HG03045 (cell line): ENCODE data around the gene TC2N.
"Not testable (repeated sequence)": the region's sequence is repeated elsewhere in the genome, so short reads cannot be mapped to it uniquely, and the experiment has no call there.

Experiments
- ATAC-seq: cut with Tn5 transposase; IDR thresholded peaks from one replicate; pipeline ENCODE4 v1.9.1; 2021; ENCODE audit warnings: mild to moderate bottlenecking, moderate library complexity; ENCODE audit not compliant: unreplicated experiment

The TC2N gene

DNA sequence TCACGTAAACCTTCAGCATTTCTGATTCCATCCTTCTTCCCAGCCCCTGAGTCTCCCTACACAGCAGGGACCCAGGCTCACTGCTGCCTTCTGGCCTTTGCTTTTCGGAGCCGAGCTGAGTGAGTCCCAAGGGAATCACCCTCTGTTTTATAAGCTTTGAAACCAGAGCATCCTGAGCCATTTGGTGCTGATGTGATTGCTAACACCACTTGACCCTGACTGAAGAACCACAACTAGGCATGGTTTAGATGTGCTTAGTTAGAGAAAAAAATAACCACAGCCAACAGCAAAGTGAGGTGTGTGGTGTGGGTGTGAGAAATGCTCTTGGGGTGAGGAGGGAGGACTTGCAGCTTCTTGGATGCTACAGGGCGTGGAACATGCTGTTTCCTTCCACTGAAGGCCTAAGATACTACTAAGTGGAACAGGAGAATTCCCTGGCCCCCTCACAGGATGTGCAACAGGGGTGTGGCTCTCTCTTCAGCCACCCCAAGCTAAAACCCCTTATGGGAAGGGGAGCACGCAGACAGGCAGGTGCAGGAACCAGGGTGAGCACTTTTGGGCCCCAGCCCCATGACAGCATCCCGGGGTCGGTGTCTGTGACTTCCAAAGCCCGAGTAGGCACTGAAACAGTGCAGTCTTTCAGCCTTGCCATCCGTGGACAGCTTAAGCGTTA, at the start of gene TC2N:
TSS of gene TC2N (minus strand) at position 221 of the 673 bp plus-strand sequence. CDS start 53,767 bp downstream, outside the sequence.
- ATAC-seq = no peak

DNA sequence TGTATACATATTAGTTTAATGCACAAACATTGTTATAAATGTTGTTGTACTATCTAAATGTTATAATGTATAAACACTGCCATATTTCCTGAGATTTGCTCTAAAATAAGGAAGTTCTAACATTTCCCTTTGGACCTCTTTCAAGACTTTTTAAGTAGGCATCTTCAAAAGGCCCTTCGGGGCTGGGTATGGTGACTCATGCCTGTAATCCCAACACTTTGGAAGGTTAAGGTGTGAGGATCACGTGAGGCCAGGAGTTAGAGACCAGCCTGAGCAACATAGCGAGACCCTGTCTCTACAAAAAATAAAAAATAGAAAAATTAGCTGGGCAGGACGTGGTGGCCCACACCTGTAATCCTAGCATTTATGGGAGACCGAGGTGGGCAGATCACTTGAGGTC, 44.7 kb upstream of the TC2N start:
- no peak for ATAC-seq

DNA sequence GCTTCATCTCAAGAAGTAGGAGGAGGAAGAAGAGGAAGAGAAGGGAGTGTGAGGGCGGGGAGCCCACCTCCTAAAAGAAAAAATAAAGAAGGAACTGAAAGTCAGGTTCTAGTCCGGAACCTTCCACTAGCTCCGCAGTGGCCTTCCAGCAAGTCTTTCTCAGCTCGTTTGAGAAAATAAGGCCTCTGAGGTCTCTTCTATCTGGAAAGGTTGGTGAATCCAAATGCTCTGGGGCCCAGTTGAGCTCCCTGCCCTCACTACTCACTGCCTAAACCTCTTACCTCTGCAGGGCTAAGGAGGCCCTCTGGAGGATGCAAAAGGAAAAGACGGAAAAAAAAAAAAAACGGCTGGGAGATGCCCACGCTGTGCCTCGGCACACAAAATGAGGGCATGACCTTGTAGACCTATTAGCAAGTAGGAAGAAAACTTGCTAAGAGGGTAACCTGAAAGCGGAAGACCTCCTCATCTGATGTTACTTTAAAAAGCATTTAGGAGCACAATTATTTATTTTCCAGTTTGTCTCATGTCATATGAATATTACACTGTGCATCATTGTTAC, 44.2 kb upstream of the TC2N start:
- ATAC-seq = no peak

DNA sequence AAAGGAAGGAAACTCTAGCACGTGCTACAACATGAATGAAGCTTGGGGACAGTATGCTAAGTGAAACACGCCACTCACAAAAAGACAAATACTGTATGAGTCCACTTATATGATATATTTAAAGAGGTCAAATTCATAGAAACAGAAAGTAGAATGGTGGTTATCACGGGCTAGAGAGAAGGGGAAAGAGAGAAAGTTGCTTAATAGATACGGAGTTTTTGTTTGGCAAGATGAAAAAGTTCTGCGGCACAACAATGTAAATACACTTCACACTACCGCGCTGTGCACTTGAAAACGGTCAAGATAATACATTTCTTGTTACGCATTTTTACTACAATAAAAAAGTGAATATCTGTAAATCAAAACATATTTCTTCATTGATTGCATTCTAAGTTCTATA, 42.9 kb upstream of the TC2N start:
- ATAC-seq = no peak

DNA sequence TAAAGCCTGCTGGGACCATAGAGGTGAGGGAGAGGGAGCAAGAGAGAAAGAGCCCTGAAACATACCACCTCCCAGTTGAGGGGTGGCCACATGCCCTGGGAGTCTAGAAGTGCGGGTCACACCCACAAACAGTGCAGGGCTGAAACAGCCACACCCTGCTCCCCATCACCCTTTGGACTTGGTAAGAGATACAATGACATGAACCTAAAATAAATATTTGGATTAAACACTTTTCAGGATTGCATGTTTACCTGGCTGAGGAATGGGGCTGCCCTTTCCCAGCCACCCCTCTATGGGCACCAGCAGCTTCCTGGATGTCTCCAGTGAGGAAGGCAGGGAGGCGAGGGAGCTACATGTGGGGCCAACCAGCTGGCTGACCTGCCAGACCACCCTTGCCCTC, 39.0 kb upstream of the TC2N start:
- ATAC-seq = no peak

DNA sequence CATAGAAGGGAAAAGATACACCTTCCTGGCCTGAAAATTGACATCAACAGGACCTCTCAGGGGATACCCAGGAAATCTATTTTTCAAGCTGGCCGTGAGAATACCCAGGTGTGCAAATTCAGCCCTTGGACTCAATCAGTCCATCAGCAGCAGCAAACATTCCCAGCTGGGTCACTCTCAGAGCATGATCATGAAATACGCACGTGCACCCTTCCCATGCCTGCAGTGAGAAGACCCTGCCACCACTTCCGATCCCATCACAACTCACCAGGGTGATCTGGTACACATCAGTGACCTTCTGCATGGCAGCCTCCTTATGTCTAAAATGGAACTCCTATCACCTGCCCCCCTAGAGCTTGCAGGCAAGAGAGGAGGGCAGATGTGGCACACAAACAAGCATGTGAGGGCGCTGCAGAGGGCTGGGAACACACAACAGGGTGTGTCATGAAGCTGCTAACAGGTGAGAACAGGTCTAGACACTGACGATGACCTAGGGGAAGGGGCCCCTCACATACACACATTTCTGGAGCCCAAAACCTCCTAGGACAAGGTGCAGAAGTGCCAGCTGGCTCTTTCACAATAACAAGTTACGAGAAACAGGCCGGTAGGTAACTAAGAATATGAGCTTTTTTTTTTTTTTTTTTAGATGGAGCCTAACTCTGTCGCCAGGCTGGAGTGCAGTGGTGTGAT, 37.8 kb upstream of the TC2N start:
- no peak for ATAC-seq

DNA sequence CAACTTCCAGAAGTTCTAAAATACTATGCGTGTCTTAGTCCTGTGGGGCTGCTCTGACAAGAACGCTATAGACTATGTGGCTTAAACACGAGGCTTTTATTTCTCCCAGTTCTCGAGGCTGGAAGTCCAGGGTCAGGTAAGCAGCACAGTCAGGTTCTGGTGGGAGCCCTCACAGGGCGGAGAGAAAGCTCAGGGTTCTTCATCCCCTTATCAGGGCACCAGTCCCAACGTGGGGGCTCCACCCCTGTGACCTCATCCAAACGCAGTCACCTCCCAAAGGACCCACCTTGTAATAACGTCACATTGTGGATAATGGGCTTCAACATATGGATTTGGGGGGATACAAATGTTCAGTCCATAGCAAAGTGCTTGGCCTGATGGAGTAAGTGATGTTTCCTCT, 37.1 kb upstream of the TC2N start:
- no peak for ATAC-seq

DNA sequence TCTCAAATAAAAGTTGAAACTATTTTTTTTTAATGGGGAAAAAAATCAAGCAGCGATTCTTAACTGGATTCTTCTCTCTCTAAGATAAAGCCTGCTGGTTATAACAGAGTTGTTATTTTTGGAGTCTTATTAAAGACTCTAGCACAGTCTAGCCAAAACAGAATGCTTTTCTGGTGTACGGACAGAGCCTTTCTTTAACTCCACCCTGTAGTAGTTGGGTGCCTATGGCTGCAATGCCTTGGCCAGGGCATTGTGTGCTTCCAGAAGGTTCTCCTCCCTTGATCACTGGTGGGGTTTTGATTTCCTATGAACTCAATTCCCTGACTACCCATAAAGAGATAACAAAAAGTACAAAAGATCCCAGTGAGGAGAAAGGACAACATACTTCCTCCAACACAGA, 35.7 kb upstream of the TC2N start:
- ATAC-seq = no peak

DNA sequence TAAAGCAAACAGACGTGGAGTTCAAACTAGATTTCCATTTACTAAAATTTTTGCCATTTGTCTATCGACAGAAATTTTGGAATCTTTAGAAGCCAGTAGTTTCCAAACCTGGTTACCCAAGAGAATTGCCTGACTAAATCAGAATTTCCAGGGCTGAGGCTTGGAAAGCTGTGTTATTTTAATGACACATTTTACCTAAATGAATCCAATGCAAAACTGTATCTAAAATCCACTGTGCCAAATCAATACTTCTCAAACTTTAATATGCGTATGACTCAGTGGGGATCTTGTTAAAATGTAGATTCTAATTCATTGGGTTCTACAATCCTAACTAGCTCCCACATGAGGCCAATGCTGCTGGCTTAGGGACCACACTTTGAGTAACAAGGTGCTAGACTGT, 35.0 kb upstream of the TC2N start:
- ATAC-seq = no peak

DNA sequence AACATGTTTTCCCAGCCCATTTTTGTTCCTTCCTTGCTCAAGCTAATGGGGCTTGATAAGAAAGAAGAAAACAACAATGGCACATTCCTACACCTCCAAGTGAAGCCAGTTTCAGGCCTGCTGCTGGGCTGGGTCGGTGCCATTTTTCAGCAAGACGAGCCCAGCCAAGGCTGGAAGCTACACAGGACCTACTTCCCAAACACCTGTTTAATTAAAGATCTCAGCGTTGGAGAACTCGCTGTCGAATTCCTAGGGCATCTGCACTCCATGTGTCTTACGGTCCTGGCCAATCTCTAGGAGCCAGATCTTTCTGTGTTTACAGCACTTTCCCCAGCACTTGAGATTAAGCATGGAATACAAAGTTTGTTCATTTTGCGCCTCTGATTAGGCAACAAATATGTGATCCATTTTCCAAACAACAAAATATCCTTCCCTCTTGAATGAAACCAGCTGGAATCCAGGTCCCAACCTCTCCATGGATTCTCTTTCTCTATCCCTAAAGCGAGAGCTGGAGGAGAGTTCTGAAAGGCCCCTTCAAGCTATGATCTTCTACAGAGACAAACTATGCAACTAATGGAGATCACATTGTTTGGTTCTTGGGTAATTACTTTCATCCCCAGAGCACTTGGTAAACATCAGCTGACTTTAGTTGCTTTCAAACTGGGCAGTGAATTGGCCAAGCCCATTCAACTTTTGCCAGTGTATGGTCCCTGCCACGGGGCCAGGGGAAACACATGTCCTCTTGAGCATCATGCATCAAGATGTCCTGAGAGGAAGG, 34.3 kb upstream of the TC2N start:
- no peak for ATAC-seq

DNA sequence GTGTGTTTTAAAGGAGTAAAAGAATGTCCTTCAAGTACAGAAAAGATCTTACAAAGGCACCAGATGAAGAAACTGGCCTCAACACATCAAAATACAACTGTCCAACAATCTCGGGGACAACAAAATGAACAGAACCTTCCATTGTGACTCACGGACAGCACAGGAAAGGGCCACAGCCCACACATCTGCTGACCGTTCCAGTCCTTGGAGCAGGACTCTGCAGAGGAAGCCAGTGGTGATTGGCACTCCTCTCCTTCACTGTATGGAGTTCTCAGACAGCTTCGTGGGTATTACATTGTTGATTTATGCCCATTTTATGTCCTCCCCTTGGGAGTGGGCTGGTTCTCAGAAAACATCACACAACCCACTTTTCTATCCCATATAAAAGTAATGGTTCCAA, 32.5 kb upstream of the TC2N start:
- no peak for ATAC-seq

DNA sequence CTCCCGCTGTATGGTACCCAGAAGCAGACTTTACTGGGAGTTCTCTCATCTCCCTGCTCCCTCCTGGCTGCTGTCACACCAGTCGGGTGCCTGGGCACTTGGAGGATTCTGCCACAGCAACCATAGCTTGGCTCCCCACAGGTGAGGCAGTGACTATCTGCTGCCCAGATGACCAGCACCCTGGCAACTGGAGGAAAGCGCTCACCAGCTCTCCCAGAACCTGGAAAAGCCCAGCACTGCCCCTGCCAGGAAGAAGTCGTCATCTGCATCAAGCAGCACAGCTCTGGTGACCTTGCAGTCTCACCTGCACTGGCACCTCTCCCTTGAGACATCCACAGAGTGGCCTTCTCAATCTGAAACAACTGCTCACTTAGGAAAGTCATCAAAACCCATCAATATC, 31.9 kb upstream of the TC2N start:
- ATAC-seq = no peak

DNA sequence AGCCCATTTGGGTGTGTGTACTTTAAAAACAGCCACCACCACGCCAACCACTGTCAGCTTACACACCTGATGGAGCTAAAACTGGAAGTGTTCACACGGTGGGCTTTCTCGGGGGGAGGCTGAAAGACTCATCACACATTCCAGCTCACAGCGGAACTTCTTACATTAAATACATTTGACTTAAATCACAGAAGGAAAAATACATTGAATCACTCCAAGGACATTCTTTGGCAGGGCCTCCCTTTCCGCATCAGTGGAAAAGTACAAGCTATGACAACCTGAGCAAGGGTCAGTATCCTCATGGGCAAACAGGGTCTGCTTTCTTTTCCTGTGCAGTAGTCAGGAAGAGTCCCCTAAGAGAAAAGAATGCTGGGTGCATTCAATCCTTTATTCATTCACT, 31.0 kb upstream of the TC2N start:
- ATAC-seq = no peak

DNA sequence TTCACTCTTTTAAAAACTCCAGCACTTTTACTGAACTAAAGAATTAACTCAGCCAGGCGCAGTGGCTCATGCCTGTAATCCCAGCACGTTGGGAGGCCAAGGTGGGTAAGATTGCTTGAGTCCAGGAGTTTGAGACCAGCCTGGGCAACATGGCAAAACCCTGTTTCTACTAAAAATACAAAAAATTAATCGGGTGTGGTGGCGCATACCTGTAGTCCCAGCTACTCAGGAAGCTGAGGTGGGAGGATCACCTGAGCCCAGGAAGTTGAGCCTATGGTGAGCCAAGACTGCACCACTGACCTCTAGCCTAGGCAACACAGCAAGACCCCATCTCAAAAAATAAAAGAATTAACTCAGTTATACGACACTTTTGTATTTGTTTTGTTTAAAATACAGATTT, 30.4 kb upstream of the TC2N start:
- ATAC-seq = not testable (repeated sequence)

DNA sequence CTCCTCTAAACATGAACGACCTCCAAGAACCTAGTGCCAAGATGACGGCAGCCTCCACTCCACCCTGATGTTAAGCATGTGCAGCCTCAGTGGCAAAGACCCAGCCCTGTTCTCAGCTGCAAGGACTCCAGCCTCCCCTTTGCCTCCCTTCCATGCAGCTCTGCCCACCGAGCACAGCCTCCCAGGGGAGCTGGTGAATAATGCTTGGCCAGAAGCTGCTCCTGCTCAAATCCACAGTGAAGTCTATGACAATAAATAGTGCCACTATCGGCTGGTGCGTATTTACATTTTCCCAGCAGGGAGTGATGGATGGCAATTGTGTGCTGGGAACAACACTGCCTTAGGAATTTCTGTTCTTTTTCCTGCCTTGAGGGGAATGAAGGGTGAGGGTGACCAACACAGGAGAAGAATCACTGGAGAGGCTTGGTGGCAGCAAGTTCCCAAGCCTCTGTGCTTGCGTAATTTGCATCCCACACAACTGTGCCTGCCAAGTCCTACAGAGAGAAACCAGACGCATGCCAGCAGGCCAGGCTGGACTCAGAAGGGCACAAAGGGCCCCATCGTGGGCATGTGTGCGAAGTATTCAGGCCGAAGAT, 29.9 kb upstream of the TC2N start:
- ATAC-seq = no peak

DNA sequence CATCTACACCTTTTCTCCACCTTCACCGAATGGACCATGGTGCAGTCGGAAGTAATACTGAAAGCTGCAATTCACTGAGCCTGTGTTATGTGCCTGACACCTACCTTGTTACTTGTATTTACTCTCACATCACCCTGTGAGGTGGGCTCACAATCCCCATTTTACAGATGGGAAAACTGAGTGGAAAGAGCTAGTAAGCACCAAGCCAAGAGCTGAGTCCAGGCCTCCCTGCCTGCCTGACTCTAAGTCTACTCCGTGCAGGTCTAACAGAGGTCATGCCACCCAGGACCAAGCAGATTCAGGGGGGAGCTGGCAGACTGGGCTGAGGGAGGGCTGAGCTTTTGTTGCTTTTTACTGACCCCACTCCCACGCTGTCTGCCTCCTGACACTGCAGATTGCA, 29.1 kb upstream of the TC2N start:
- ATAC-seq = no peak

DNA sequence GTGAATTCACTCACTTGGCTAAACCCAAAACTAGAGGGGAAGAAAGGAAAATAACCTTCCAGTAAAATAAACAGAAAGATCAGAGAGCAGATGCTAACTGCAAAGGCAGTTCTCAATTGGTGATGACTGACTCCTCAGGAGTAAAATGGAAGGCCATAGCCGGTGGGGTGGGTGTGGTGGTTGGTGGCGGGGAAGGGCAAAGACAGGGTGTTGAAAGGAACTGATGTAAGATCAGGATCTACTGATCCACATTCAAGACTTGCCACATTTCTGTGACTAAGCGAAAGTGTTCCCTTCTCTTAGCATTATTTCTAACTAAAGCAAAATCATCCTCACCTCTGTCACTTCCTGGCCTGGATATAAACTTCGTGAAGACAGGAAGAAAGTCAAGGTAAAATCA, 26.3 kb upstream of the TC2N start:
- no peak for ATAC-seq

DNA sequence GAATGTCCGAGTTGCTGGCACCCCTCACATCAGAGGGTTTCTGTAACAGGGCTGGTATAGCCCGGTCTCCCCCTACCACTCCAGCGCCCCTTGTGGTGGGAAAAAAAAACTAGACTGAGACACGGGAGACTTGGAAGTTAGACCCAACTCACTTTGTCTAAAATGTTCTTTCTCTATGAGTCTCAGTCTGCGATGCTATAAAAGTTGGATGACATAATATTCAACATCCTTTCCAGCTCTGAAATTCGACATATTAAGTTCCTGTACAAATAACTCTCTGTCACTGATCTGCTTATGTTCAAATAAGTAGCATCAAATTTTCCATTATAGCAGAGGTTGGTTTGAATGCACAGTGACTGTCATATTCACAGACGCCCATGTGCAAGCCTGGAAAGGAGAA, 25.7 kb upstream of the TC2N start:
- no peak for ATAC-seq

DNA sequence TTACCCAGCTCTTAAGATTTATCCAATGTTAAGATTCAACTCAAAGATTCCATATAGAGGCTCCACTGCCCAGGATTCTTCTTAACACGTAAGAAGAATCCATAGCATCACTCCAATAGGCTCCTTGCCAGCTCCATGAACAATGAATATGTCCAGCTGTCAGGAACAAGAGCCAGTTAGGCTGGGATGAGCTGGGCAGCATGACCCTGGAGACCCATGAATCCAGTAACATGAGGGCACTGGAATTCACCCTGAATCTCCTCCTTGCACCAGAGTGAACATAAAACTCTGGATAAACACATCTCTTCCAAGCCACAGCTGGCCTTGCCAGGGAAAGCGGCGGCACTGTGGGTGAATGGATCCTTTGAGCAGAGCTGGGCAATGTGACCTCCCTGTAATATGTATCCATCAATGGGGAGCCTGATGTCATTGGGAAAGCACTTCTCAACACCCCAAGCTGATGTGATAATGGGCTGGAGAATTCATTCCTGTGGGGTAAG, 24.4 kb upstream of the TC2N start:
- no peak for ATAC-seq

DNA sequence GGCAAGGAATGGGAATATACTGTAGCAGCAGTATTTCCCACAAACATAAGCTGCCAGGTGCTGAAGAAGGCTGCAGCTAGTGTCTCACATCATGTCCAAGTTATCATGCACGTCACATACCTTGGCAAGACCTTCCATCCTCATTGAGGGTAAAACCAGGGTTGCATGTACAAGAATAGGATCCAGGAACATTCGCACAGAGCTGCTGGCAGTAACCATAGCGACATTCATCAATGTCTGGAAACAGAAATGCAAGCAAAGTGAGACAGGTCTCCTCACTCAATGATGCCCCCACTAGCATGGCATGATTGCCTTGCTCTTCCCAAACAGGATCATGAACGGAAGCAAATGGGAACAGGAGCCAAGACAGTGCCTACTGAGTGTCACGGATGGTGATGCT, 23.8 kb upstream of the TC2N start:
- no peak for ATAC-seq

DNA sequence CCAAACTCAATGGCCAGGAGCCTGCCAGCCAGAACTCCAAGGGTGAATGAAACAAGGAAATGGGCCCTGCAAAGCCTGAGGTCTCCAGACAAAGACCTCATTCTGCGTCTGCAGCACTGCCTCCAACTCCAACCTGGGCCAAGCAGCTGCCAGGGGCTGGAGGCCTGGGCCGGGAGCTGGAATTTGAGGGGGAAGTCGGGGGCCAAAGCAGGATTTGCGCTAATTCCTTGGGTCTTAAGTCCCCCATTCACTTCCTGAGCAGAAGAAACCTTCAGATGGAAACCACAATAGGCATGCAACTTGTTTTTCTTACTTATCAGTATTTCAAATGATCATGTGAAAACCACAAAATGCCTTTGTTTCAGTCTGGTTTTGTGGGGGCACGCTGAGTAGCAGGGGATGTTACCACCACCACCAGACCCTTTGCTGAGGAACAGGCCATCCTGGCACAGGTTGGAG, 23.0 kb upstream of the TC2N start:
- ATAC-seq = no peak
